Vagina (tissue), 2 donors: Measurements from ENCODE around the gene ZCCHC14.

Source experiments
- POLR2A ChIP-seq, 2 donors: fragments of 450-650 bp; IDR thresholded peaks; one replicate each; pipeline ENCODE4 v1.6.1; 2017; ENCODE audit warnings: antibody characterized with exemption in 2 of 2, mild to moderate bottlenecking in 2 of 2, moderate library complexity in 2 of 2
- POLR2AphosphoS5 ChIP-seq, 2 donors: sonication (generic); formaldehyde crosslinking; IDR thresholded peaks; one replicate each; pipeline ENCODE4 v1.9.0; 2017; ENCODE audit warnings: antibody characterized with exemption in 2 of 2, mild to moderate bottlenecking in 2 of 2, low read depth in 1 of 2; ENCODE audit not compliant: insufficient read depth in 1 of 2
- TF ChIP-seq, protein P1 (sequence below), 3 experiments: fragments of 450-650 bp in 2 of 3; fragments of 200-600 bp in 1 of 3; sonication (generic) in 1 of 3; IDR thresholded peaks; one replicate each; pipeline ENCODE4 v1.5.1; 2017 to 2019; ENCODE audit warnings: antibody characterized with exemption in 3 of 3, mild to moderate bottlenecking in 2 of 3, moderate library complexity in 2 of 3

DNA sequence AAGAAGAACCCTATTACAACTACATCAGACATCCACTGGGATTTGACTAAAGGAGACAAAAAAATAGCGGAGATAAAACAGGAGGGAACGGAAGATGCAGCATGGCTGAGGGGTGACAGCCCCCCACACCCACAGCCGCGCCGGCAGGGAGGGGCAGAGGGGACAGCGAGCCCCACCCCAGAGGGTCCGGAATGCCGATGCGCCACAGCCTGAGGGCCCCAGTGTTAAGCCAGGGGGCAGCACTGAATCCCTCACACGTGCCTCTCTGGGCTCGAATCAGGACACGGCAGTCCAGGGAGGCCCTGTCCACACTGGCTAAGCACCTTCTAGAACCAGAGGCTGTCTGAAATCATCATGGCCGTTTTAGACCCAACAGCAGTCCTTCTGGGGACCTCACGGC is 81.9 kb downstream of the ZCCHC14 start:
- TF ChIP-seq POLR2A (IDR thresholded peaks at IDR 0.05) (no peak), POLR2AphosphoS5 (IDR thresholded peaks at IDR 0.05; ENCODE audit: insufficient read depth in 1 of 2, low read depth in 1 of 2) (no peak)
- TF ChIP-seq, protein P1, sequence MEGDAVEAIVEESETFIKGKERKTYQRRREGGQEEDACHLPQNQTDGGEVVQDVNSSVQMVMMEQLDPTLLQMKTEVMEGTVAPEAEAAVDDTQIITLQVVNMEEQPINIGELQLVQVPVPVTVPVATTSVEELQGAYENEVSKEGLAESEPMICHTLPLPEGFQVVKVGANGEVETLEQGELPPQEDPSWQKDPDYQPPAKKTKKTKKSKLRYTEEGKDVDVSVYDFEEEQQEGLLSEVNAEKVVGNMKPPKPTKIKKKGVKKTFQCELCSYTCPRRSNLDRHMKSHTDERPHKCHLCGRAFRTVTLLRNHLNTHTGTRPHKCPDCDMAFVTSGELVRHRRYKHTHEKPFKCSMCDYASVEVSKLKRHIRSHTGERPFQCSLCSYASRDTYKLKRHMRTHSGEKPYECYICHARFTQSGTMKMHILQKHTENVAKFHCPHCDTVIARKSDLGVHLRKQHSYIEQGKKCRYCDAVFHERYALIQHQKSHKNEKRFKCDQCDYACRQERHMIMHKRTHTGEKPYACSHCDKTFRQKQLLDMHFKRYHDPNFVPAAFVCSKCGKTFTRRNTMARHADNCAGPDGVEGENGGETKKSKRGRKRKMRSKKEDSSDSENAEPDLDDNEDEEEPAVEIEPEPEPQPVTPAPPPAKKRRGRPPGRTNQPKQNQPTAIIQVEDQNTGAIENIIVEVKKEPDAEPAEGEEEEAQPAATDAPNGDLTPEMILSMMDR (IDR thresholded peaks at IDR 0.05), result no peak
